Fibroblast of mammary gland (primary cell): ENCODE measurements around the gene APLF.
A peak's percentile ranks its signal among the peaks of the same experiment; 100 is the strongest.
"Not testable (repeated sequence)": the region's sequence is repeated elsewhere in the genome, so short reads cannot be mapped to it uniquely, and the experiment has no call there.

Experiments used
- DNase-seq: peaks from one replicate; pipeline ENCODE4 v3.0.0-alpha.2; 2010; ENCODE audit warnings: low read depth
- H3K4me3 ChIP-seq: 2 replicates; pipeline ENCODE4 v1.5.1; 2011; ENCODE audit warnings: low read depth, mild to moderate bottlenecking, low read length, moderate library complexity; ENCODE audit not compliant: control insufficient read depth
- CTCF ChIP-seq: conservative IDR thresholded peaks from 2 replicates; pipeline ENCODE4 v1.5.1; 2011; ENCODE audit warnings: low read depth, low read length, inconsistent platforms; ENCODE audit not compliant: control insufficient read depth, insufficient read depth

Gene APLF

DNA sequence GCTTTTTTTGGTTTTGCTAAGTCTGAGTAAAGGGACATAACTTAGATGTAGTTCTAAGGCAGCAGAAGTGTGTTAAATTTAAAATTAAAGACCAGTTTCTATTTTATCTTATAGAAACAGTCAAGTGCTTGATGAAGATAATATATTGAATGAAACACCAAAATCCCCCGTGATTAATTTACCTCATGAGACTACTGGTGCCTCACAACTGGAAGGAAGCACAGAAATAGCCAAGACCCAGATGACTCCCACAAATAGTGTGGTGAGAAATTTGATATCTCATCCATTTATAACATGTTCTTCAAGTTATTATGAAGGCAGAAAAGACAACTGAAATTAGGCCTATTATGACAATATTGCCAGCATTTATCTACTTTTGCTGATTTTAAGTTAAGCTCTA, 45.6 kb downstream of the APLF start:
- no peak for DNase-seq
- H3K4me3 ChIP-seq, result no peak overlapping the region
- TF ChIP-seq CTCF, result no peak

DNA sequence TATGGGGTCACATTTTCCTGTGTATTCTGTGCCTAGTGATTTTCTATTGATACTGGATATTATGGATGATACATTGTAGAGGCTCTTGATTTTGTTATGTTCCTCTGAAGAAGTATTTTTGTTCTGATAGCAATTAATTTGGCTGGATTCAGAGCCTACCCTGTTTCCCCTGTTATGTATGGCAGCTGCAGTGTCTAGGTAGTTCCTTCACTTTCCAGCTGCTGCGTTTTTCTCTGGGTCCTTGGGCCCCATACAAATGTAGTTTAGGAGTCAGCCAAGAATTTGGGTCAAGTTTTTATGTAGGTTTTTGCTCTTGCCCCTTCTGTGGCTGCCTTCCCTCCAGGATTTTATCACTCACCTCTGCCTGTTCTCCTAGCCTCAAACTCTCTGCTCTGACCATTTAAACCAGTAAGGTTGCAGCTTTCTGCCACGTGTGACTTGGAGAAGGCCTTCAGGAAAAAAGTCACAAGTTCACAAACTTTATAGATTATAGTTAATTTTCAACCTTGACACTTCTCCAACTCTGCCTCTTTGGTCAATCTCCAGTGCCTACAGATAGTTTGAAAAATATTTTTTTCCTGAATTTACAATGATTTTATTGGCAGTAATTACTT, 47.0 kb downstream of the APLF start:
- TF ChIP-seq CTCF, result no peak
- H3K4me3 ChIP-seq, result no peak overlapping the region
- DNase-seq, result no peak

GRCh38 chr2:68516051-68516955, 48.9 kb downstream of the APLF start:
- DNase-seq, result no peak
- TF ChIP-seq CTCF, result no peak
- no peak overlapping the region for H3K4me3 ChIP-seq

DNA sequence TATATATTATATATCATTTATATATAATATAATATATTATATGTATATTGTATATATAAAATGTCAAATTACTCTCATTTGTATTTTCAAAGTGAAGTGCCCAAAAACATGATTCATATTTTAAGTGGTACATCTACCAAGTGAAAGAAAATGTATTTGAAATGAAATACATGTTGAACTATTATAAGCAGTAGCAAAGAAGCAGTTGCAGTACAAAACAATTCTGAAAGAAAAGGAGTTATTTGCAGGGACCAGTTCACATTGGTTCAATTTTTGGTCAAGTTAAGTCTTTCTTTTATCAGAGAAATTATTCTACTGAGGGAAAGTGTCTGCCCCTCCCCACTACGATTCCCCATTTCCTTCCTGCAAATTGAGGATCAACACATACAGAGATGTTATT, 51.9 kb downstream of the APLF start:
- DNase-seq, result no peak
- no peak overlapping the region for H3K4me3 ChIP-seq
- TF ChIP-seq CTCF, result no peak

DNA sequence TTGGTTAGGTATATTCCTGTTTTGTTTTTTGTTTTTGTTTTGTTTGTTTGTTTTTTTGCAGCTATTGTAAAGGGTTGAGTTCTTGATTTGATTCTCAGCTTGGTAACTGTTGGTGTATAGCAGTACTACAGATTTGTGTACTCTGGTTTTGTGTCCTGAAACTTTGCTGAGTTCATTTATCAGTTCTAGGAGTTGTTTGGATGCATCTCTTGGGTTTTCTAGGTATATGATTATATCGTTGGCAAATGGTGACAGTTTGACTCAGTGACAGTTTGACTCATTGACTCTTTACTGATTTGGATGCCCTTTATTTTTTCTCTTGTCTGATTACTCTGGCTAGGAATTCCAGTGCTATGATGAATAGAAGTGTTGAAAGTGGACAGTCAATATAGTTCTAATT, 53.7 kb downstream of the APLF start:
- no peak overlapping the region for H3K4me3 ChIP-seq
- no peak for TF ChIP-seq CTCF
- DNase-seq, result peak; percentile 3

GRCh38 chr2:68526943-68527342, 59.6 kb downstream of the APLF start:
- not testable (repeated sequence) for DNase-seq, H3K4me3 ChIP-seq

- DNase-seq, H3K4me3 ChIP-seq: not testable (repeated sequence)
Measured at GRCh38 chr2:68527343-68528081, 60.1 kb downstream of the APLF start.

DNA sequence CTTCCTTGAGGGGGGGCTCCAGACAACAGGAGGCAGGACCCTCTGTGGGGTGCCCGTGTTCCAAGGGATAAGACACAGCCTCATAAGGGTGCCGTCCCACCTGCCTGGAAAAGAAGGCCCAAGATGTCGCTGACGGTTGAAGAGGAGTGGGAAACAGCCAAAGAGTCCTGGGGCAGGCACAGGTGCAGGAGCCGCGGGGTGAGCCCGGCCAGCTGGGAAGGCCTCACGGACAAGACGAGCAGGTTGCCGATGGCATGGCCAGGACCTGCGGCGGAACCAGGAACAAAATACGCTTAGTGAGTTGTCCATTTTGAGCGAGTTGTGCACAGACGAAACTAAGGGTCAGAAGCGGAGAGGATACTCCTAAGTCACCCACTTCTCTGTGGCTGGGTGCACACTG, 61.8 kb downstream of the APLF start:
- DNase-seq, H3K4me3 ChIP-seq: not testable (repeated sequence)

- H3K4me3 ChIP-seq, DNase-seq: not testable (repeated sequence)
Measured at GRCh38 chr2:68529651-68530050, 62.3 kb downstream of the APLF start.
